Stimulated activated CD8-positive, alpha-beta memory T cell treated with anti-CD3 and anti-CD28 coated beads, Interleukin-4, amount 100 ng/mL, for 1 hour (primary cell): ENCODE measurements around the gene UNC93A.
"Not testable (repeated sequence)": the region's sequence is repeated elsewhere in the genome, so short reads cannot be mapped to it uniquely, and the experiment has no call there.

Experiments used
- DNase-seq, 2 donors: peaks; one replicate each; pipeline ENCODE4 v3.0.0-alpha.2; 2020; ENCODE audit warnings: low read depth in 2 of 2, low spot score in 1 of 2

The UNC93A gene

GRCh38 chr6:167270499-167271311 lies 20.4 kb upstream of the UNC93A start:
- no peak for DNase-seq

DNA sequence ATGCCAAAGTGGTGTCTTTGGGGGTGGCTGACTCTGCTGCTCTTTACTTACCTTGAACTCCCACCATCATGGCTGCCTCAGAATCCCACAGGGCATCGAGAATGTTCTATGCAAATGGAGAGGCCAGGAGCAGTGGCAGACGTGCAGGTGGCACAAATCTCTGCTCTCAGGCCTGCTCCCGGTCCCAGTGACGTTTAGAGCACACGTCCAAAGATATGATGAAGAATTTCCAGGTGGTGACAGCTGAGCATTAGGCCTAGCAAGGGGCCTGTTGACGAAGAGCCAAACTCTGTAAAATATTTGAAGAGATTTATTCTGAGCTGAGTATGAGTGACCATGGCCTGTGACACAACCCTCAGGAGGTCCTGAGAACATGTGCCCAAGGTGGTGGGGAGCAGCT lies 19.0 kb upstream of the UNC93A start:
- DNase-seq: no peak

GRCh38 chr6:167272696-167273379 lies 18.3 kb upstream of the UNC93A start:
- DNase-seq: no peak

DNA sequence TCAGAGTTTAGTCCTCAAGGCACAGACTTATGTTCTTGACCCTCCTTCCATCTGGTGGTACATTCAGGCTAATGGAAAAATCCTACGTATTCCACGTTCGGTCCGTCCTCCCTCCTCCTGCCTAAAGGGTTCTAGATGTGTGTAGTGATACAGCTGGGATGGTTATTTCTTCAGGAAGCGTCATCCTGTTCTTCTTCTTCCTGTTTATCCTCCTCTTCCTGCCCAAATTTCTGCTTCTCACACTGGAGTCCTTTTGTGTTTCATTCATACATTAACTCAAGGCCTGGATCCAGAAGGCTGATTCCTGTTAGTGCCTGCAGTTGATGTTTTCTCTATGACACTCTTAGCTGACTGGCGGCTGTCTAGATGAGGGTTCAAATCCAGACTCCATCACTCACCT lies 16.8 kb upstream of the UNC93A start:
- no peak for DNase-seq

GRCh38 chr6:167275001-167275400 lies 16.1 kb upstream of the UNC93A start:
- no peak for DNase-seq

DNA sequence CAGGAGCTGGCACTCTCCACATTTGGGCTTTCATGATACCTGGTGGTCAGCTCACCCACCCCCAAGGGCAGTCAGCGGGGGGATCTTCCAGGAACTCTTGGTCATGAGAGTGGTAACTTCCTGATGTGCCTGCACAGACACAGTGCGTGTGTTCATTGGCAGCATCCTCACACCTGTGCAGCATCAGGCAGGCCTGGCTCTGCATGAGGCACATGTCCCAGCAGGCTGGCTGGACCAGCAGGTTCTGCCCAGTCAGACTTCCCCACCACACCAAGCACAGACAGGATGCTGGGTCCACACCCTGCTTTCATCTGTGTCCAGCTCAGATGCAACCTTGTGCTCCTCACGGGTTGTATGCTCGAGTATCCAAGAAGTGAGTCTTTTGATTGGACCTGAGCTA lies 15.7 kb upstream of the UNC93A start:
- DNase-seq: no peak

DNA sequence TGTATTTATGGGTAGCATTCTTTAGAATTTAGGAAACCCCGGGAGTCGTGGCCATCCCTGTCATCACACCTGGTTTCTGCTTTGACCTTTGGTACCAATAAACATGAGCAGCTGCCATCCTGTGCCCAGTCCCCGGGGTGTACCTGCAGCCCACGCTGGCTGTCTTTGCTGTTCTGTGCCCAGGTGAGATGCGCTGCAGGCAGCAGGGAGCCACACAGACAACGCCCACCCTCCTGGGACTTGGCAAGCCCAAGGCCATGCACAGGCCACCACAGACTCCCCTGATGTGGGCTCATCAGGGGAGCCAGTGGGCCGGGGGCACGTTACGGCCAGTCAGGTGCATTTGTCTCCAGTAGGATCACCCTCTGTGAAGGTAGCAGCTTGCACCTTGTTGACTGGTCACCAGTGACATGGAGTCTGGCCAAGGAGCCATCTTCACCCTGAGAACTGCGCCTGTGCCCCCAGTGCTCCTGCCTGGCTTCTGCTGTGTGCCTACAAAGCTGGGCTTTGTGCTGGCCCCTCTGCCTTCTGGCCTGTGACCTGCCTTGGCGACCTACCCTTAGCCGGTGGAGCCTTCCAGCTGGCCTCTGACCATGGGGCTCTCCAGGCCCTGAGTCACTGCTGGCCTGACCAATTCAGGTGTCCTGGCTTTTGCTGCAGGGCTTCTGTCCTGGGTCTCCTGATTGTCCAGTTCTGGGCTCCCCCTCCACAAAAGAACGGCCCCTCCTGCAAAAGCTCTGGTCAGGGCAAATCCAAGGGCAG lies 14.2 kb upstream of the UNC93A start:
- no peak for DNase-seq

- DNase-seq: not testable (repeated sequence)
Observed at GRCh38 chr6:167278173-167278940, 12.8 kb upstream of the UNC93A start.

GRCh38 chr6:167279766-167280446 lies 11.2 kb upstream of the UNC93A start:
- no peak for DNase-seq

- not testable (repeated sequence) for DNase-seq
Observed at GRCh38 chr6:167280466-167280865, 10.6 kb upstream of the UNC93A start.

- DNase-seq: no peak
Observed at GRCh38 chr6:167282165-167282564, 8.9 kb upstream of the UNC93A start.

GRCh38 chr6:167284565-167284964 lies 6.5 kb upstream of the UNC93A start:
- DNase-seq: not testable (repeated sequence)

DNA sequence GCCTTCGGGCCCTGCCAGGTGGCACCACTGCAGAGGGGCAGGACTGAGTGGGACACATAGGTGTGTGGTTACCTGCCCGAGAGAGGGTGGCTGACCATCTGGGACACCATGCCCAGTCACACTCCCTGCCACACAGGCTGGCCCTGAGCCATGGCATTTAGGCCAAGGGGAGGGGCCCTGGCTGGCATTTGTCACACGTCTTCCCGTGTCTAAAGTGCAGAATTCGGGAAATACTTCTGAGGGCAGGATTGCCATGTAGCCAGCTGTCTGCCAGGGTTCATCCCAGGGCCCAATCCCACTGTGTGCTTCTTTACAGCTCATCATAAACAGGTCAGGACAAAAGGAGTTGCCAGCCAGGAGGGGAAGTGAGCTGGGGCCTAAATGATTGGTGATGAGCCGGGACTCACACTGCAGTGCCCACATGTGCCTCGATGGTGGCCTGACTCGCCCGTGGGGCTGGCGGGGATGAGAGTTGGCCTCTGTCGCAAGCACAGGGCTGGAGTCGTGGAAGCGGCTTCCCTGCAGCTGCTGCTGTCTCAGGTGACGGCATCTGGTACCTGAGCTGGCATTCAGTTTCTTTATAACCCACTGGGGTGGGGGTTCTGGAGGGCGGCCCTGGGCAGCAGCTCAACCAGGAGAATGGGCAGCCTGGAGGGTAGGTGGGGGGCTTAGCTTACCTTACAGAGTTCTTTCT lies 5.9 kb upstream of the UNC93A start:
- no peak for DNase-seq

GRCh38 chr6:167287513-167288048 lies 3.5 kb upstream of the UNC93A start:
- no peak for DNase-seq

DNA sequence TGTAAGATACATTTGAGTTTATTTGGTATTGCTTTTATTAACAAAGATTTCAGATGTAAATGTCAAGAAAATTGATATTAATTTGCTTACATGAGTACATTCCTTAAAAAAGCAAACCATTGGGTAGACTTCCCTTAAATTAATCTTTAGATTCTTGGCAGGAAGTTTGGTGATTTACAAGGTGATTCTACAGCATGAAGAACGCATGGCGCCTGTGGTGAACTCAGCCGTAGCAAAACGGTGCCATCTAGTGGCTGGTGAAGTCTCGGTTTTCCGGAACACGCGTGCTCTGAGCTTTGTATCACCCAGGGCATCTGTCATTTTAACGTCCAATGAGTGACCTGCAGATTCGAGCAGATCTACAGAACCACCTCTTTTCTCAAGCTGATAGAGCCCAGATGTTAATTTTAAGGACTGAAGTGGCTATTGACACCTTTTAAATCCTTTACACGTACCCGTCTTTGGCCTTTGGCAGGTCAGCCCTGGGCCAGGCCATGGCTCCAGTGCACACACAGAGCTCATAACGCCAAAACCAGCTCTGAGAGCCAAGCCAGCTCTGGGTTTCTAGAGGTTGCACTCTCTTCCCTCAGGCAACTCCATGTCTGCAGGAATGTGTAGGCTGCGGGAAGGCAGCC lies 2.4 kb upstream of the UNC93A start:
- DNase-seq: not testable (repeated sequence)

GRCh38 chr6:167289291-167289690 lies 1.8 kb upstream of the UNC93A start:
- not testable (repeated sequence) for DNase-seq

- no peak for DNase-seq
Observed at GRCh38 chr6:167291623-167292300, 647 bp downstream of the UNC93A start.

- no peak for DNase-seq
Observed at GRCh38 chr6:167292301-167293087, 1.4 kb downstream of the UNC93A start.
